NK-92 (cell line): ENCODE data around the gene KRTAP5-11.
"Not testable (repeated sequence)": the region's sequence is repeated elsewhere in the genome, so short reads cannot be mapped to it uniquely, and the experiment has no call there.

Experiments used
- DNase-seq: peaks from one replicate; lab custom pipeline; 2025; ENCODE audit not compliant: unreplicated experiment; lab: John Stamatoyannopoulos, UW

Gene KRTAP5-11

DNA sequence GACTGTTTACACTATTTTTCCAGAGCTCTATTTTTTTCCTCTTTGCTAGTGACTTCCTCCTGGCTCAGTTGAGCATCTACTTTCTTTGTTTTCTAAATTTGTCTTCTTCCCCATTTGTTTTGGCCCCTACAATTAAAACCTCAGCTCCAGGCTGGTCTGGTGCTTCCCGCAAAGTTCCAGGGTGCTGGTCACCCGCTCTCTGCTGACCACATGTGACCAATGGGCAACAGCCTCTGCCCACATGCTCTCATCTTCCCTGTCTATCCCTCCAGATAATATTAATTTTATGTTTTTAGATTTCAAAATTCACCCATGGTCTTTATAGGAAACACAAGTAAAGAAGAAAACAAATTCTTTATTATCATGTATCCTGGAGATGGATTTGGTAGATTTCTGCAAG lies 294 bp upstream of the KRTAP5-11 start:
- not testable (repeated sequence) for DNase-seq

DNA sequence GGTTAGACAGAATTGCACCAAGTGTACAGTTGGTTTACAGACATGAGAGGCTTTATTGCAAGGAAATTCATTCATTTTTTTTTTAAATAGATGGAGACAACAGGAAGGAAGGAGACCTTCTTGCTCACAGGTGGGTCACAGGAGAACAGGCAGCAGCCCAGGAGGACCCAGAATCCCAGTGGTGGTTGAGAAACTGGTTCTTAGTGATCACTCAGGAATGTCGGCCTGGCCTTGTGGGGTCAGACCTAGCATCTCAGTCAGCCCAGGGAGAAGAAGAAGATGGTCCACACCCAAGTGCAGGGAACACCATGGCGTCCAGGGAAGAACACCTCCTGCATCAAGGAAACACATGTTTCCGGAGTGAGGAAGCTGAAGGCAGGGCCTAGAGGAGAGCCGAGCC lies 849 bp downstream of the KRTAP5-11 start:
- no peak for DNase-seq

DNA sequence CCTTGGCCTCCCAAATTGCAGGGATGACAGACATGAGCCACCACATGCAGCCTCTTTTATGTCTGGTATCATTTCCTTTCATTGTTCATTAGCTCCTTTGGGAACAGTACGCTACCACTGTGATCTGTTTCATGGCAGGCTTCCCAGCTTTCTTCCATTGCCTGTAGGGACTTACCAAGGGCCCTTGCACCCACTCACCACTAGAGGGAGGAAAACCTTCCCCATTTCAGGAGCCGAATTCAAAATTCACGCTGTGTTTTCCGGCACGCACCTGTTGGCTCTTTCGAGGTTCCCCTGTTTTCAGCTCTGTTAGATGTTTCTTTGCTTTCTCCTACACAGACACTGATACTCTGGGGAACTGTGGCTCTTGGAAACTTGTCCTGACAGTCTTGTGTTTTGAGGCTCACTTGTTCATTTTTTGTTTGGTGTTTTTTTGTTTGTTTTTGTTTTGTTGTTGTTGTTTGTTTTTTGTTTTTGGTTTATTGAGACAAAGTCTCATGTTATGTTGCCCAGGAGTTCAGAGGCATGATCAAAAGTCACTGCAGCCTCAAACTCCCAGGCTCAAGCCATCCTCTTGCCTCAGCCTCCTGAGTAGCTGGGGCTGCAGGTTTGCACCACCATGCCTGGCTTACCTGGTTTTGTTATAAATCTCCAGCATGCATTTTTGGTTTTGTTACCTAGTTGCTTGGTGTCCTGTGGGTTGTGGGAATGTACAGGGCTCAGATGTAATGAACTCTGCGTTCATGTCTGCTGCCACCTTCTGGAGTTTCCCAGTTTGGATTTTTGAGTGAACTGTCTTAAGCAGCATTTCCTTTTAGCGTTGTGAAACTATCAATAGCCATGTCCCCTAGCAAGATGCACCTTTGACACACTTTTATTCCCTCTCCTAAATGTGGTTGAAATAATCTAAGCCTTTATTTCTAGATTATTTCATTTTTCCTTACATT lies 2.3 kb downstream of the KRTAP5-11 start:
- DNase-seq, result no peak

DNA sequence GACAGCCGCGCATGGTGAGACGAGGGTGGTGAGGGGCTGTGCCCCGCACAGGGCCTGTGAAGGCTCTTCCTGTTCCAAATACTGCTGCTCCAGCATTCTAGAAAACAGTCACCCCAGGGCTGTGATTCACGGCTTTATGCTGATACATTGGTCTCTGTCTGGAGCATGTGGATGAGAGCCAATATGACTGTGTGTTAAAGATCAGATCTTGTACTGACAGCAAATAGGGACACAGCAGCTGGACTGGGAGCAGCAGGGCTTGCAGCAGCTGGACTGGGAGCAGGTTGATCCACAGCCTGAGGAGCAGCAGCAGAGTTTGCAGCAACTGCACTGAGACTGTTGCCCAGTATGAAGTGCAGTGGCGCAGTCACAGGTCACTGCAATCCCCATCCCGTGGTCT lies 3.2 kb downstream of the KRTAP5-11 start:
- DNase-seq, result not testable (repeated sequence)

DNA sequence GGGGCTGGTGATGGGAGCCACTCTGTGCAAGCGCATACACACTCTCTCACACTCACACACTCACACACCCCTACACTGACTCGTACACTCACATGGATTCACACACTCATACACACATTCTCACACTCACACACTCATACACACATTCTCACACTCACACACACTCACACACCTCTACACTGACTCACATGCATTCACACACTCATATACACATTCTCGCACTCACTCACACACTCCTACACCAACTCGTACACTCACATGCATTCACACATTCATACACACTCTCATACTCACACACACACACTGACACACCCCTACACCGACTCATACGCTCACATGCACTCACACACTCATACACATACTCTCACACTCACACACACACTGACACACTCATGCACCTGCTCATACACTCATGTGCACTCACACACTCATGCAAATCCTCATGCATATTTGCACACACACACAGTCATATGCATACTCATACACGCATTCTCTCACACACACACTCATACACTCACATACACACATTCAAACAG lies 5.1 kb downstream of the KRTAP5-11 start:
- no peak for DNase-seq

DNA sequence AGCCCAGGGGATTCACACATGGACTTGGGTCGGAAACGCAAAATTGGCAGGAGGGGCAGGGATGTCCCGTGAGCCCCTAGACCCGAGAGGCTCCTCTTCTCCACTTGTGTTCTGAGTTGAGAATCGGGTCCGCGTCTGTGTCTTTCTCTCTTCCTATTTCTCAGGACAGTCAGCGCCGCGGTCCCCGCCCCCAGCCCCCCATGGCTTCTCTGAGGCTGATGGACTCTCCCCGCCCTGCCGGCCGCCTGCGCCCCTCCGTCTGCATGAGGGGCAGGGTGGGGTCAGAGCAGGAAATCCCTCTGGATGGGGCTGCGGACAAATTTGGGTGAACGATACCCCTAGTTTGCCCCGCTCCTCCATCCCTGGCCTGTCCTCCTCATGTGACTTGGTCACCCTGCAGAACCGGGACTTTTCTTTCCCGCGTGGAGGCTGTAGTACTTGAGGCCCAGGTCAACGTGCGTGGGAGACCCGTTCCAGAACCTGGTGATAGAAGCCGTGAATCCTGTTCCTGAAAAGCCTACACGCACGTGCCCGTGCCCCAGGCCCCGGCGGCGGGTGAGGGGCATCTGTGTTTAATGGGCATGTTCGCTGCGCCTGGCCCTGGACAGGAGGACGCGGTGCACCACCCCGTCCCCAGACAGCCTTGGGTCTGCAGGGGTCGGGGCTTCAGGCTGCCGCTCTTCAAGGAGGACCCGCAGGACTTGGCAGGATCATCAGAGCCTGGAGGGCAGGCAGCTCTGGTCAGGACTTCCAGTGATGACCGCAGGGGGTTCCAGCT lies 5.8 kb downstream of the KRTAP5-11 start:
- DNase-seq, result not testable (repeated sequence)

DNA sequence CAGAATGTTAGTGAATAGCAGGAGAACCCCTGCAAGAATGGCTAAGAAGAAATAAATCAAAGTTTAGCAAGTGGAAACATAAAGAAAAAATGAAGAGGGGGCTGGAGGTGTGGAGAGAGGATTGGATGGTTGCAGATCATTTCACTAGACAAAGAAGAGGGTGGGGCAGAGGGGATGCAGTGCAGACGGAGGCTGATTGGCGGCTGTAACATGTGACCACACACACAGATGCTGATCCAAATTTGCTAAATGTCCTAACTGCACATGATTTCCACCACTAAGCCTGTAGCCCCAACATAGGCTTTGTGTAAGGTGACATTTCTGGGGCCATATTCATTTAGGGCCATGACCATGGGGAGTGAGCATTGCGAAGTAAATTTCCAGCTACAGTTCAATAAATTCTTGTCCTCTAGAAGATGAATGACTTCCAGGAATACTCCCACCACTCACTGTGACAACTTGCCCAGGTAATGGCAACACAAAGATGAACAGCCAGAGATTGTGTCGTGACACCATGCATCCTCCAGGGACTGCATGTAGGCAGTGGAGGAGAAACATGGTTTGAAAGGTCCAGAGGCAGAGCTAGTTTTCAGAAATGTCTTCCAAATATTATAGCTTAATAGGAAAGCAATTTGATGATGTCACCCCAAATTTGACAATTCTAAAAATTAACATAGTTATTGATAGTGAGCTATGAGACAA lies 6.8 kb downstream of the KRTAP5-11 start:
- no peak for DNase-seq

DNA sequence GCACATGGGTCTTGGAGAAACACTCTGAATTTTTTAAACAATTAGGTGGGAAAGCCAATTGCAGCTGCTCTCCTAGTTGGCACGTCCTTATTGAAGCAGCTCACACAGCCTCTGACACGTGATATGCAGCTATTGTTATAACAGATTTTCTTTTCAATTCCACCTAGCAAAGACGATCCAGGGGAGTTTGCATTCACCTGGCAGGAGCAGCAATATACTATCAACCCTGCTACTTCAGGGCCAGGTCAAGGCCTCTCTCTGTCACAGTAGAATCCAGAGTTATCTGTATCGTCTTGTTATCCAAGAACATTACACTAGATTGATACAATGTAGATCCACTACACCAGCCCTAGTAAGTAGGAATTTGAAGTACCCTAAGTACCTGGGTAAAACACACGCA lies 8.3 kb downstream of the KRTAP5-11 start:
- no peak for DNase-seq

DNA sequence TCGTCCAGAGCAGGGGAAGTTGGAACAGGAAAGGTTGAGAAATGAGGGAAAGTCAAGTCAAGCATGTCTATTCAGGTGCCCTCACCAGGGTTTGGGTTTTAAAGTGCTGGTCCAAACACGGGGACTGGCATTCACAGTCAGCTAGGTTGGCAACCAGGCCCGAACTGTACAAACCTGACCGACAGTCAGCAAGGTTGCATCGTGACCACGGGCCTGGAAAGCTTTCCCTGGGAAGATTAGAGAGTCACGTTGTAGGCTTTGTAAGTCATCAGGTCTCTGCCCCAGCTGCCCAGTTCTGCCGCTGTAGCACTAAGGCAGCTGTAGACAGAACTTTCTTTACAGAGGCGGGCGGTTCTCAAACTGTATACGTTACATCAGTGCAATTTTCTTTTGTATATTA lies 9.9 kb downstream of the KRTAP5-11 start:
- no peak for DNase-seq

DNA sequence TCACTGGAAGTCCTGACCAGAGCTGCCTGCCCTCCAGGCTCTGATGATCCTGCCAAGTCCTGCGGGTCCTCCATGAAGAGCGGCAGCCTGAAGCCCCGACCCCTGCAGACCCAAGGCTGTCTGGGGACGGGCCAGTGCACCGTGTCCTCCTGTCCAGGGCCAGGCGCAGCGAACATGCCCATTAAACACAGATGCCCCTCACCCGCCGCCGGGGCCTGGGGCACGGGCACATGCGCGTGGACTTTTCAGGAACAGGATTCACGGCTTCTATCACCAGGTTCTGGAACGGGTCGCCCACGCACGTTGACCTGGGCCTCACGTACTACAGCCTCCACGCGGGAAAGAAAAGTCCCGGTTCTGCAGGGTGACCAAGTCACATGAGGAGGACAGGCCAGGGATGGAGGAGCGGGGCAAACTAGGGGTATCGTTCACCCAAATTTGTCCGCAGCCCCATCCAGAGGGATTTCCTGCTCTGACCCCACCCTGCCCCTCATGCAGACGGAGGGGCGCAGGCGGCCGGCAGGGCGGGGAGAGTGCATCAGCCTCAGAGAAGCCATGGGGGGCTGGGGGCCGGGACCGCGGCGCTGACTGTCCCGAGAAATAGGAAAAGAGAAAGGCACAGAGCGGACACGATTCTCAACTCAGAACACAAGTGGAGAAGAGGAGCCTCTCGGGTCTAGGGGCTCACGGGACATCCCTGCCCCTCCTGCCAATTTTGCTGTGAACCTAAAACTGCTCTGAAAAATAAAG lies 11.4 kb downstream of the KRTAP5-11 start:
- not testable (repeated sequence) for DNase-seq

DNA sequence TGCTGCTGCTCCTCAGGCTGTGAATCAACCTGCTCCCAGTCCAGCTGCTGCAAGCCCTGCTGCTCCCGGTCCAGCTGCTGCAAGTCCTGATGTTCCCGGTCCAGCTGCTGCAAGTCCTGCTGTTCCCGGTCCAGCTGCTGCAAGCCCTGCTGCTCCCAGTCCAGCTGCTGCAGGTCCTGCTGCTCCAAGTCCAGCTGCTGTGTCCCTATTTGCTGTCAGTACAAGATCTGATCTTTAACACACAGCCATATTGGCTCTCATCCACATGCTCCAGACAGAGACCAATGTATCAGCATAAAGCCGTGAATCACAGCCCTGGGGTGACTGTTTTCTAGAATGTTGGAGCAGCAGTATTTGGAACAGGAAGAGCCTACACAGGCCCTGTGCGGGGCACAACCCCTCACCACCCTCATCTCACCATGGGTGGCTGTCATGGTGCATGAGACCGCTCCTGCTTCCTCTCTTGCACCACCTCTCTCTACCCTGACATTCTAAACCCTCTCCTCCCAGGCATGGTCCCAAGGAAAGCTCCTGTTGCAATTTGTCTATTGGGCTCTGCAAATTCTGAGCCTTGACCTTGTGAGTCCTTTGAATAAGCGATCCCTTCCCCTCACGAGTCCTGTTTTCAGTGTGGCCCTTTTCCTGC lies 13.8 kb downstream of the KRTAP5-11 start:
- DNase-seq, result no peak

DNA sequence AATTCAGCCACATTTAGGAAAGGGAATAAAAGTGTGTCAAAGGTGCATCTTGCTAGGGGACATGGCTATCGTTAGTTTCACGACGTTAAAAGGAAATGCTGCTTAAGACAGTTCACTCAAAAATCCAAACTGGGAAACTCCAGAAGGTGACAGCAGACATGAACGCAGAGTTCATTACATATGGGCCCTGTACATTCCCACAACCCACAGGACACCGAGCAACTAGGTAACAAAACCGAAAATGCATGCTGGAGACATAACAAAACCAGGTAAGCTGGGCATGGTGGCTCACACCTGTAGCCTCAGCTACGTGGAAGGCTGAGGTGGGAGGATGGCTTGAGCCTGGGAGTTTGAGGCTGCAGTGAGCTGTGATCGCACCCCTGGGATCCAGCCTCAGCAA lies 15.0 kb downstream of the KRTAP5-11 start:
- not testable (repeated sequence) for DNase-seq

DNA sequence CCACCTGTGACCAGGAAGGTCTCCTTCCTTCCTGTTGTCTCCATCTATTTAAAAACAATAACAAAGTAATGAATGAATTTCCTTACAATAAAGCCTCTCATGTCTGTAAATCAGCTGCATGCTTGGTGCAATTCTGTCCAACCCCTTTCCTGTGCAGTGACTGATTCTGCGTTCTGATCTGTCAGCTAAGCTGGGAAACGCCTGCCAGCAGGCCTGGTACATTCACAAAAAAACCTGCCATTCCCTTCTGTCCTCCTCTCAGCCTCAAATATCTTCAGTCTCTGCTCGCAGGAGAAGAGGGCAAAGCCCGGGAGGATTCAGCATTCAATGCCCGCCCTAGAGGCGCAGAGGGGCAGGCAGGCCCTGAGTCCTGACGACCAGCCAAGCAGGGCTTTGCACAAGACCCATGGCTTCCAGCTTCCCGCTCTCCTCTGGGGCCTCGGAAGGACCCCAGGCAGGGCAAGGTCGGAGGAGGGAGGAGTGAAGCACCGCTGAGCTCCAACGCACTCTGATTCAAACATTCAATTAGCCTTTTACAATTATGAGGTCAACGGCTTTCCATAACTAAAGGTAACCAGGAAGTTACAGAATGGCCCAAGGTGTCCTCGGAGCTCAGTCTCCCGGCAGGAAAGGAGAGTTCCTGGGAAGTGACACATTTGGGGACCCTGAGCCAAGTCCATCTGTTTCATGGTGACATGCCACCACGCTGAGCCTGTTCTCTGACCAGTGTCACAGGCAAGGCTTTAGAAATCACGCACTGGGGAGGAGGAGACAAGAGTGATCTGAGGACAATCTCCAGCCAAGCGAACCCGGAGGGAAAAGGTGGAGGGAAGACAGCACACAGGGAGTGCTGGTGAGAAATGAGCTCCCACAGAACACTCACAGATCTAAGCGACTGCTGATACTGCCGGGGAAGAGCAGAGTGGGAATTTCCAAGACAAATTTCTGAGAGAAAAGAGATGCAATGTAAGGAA lies 15.8 kb downstream of the KRTAP5-11 start:
- not testable (repeated sequence) for DNase-seq

DNA sequence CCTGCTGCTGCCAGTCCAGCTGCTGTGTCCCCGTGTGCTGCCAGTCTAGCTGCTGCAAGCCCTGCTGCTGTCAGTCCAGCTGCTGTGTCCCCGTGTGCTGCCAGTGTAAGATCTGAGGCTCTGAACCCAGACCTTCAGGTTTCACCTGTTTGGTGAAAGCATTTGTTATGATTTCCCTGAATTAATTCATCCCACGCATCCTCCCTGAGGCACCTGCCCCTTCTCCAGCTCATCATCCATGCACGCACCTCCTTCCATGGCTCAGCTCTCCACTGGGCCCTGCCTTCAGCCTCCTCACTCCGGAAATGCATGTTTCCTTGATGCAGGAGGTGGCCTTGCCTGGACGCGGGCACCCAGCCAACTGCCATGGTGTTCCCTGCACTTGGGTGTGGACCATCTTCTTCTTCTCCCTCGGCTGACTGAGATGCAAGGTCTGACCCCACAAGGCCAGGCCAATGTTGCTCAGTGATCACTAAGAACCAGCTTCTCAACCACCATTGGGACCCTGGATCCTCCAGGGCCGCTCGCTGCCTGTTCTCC lies 16.5 kb downstream of the KRTAP5-11 start:
- DNase-seq, result no peak

DNA sequence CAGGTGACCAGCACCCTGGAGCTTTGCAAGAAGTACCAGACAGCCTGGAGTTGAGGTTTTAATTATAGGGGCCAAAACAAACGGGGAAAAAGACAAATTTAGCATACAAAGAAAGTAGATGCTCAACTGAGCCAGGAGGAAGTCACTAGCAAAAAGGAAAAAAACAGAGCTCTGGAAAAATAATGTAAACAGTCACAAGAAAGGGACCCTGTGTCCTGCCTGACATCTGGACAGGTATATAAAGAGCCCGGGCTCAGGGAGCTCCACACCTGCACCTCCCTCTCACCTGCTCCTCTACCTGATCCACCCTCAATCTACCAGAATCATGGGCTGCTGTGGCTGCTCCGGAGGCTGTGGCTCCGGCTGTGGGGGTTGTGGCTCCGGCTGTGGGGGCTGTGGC lies 17.4 kb downstream of the KRTAP5-11 start, which contains the start of gene KRTAP5-10:
TSS of gene KRTAP5-10 (plus strand) at position 301 of the 400 bp plus-strand sequence. CDS start at position 326, 25 bp downstream.
- DNase-seq, result no peak

DNA sequence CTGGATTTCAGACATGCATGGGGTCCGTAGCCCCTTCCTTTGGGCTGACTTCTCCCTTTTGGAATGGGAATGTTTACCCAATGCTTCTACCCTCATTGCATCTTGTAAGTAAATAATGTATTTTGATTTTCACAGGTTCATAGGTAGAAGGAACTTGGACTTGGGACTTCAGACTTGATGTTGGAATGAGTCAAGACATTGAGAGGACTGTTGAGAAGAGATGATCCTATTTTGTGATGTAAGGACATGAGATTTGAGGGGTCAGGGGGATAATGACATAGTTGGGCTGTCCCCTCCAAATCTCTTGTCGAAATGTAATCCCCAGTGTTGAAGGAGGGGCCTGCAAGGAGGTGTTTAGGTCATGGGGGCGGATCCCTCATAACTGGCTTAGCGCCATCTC lies 18.2 kb downstream of the KRTAP5-11 start:
- no peak for DNase-seq

DNA sequence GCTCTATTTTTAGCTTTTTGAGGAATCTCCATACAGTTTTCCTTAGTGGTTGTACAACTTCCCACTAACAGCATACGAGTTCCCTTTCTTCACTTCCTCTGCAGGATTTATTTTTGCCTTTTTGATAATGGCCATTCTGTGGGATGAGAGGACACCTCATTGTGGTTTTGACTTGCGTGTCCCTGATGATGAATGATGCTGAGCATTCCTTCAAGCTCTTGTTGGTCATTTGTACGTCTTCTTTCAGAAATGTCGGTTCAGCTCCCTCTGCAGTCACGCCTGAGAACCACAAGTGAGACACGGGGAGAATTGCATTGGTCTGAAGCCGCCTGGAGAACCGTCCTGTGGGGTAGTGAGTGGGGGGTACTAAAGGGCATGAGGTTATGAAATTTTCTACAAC lies 19.3 kb downstream of the KRTAP5-11 start:
- no peak for DNase-seq

DNA sequence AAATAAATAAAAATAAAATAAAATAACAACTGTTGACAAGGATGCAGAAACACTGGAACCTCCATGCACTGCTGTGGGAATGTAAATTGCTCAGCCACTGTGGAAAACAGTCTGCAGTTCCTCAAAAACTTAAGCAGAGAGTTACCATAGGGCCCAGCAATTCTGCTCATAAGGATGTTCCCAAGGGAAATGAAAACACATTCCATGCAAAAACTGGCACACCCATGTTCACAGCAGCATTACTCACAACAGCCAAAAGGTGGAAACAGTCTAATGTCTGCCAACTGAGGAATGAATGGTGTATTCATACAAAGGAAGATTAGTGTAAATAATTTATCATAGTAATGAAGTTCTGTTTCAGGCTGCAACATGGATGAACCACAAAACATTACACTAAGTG lies 20.6 kb downstream of the KRTAP5-11 start:
- DNase-seq, result no peak
